ENCODE measurements around the gene LRP1.

Gene LRP1

GRCh38 chr12:57150400-57151000 lies 22.2 kb downstream of the LRP1 start:
- Histone ChIP-seq H3K9me3 (ENCODE audit: insufficient read depth, low read depth, low read length) (no peaks in the 10 kb centered on the region), H3K4me1 (ENCODE audit: insufficient read depth, low read length, poor library complexity, severe bottlenecking) (peaks cover 19% of the 10 kb centered on the region), H3K9me2 (replicated peaks; ENCODE audit: low read depth, low read length) (no peaks in the 10 kb centered on the region), H4K20me1 (ENCODE audit: insufficient read depth, low read length, poor library complexity, severe bottlenecking) (no peaks in the 10 kb centered on the region), H3K27me3 (ENCODE audit: insufficient read depth, low read length, poor library complexity, severe bottlenecking) (no peaks in the 10 kb centered on the region), H3F3A (ENCODE audit: low read depth) (no peaks in the 10 kb centered on the region), H2AFZ (ENCODE audit: low read length) (no peak overlapping the region), H3K4me2 (ENCODE audit: low read depth, low read length, poor library complexity, severe bottlenecking) (no peak overlapping the region), H3K9ac (ENCODE audit: low read depth, low read length, poor library complexity, severe bottlenecking) (no peak overlapping the region), H3K79me2 (ENCODE audit: insufficient read depth, low read length) (no peaks in the 10 kb centered on the region), H3K4me3 (ENCODE audit: low read length, poor library complexity, severe bottlenecking) (no peak overlapping the region), H3K36me3 (ENCODE audit: insufficient read depth, low read length) (no peaks in the 10 kb centered on the region)
- TF ChIP-seq EZH2phosphoT487 (IDR thresholded peaks at IDR 0.05; ENCODE audit: borderline replicate concordance) (no peak), CTCF (conservative IDR thresholded peaks at IDR 0.05; ENCODE audit: low read length) (no peak)

GRCh38 chr12:57151741-57152630 lies 23.7 kb downstream of the LRP1 start:
- Histone ChIP-seq H3K9me2 (replicated peaks; ENCODE audit: low read depth, low read length) (no peaks in the 10 kb centered on the region), H3K4me3 (ENCODE audit: low read length, poor library complexity, severe bottlenecking) (no peak overlapping the region), H3K36me3 (ENCODE audit: insufficient read depth, low read length) (no peaks in the 10 kb centered on the region), H3K4me1 (ENCODE audit: insufficient read depth, low read length, poor library complexity, severe bottlenecking) (peaks cover 9% of the 10 kb centered on the region), H3F3A (ENCODE audit: low read depth) (no peaks in the 10 kb centered on the region), H4K20me1 (ENCODE audit: insufficient read depth, low read length, poor library complexity, severe bottlenecking) (no peaks in the 10 kb centered on the region), H3K4me2 (ENCODE audit: low read depth, low read length, poor library complexity, severe bottlenecking) (no peak overlapping the region), H3K79me2 (ENCODE audit: insufficient read depth, low read length) (no peaks in the 10 kb centered on the region), H3K9ac (ENCODE audit: low read depth, low read length, poor library complexity, severe bottlenecking) (no peak overlapping the region), H2AFZ (ENCODE audit: low read length) (no peak overlapping the region), H3K27me3 (ENCODE audit: insufficient read depth, low read length, poor library complexity, severe bottlenecking) (no peaks in the 10 kb centered on the region), H3K9me3 (ENCODE audit: insufficient read depth, low read depth, low read length) (no peaks in the 10 kb centered on the region)
- TF ChIP-seq CTCF (conservative IDR thresholded peaks at IDR 0.05; ENCODE audit: low read length) (no peak), EZH2phosphoT487 (IDR thresholded peaks at IDR 0.05; ENCODE audit: borderline replicate concordance) (no peak)

GRCh38 chr12:57152639-57153038 lies 24.4 kb downstream of the LRP1 start:
- H3K27me3 ChIP-seq (ENCODE audit: insufficient read depth, low read length, poor library complexity, severe bottlenecking) = no peaks in the 10 kb centered on the region
- no peaks in the 10 kb centered on the region for H3K79me2 ChIP-seq (ENCODE audit: insufficient read depth, low read length)
- TF ChIP-seq EZH2phosphoT487 (IDR thresholded peaks at IDR 0.05; ENCODE audit: borderline replicate concordance) (no peak), CTCF (conservative IDR thresholded peaks at IDR 0.05; ENCODE audit: low read length) (no peak)
- H3K4me2 ChIP-seq (ENCODE audit: low read depth, low read length, poor library complexity, severe bottlenecking) = no peak overlapping the region
- no peak overlapping the region for H3K9ac ChIP-seq (ENCODE audit: low read depth, low read length, poor library complexity, severe bottlenecking)
- no peak overlapping the region for H2AFZ ChIP-seq (ENCODE audit: low read length)
- H3K4me3 ChIP-seq (ENCODE audit: low read length, poor library complexity, severe bottlenecking) = no peak overlapping the region
- no peaks in the 10 kb centered on the region for H3F3A ChIP-seq (ENCODE audit: low read depth)
- H3K36me3 ChIP-seq (ENCODE audit: insufficient read depth, low read length) = no peaks in the 10 kb centered on the region
- no peaks in the 10 kb centered on the region for H3K9me2 ChIP-seq (replicated peaks; ENCODE audit: low read depth, low read length)
- no peaks in the 10 kb centered on the region for H3K9me3 ChIP-seq (ENCODE audit: insufficient read depth, low read depth, low read length)
- no peaks in the 10 kb centered on the region for H4K20me1 ChIP-seq (ENCODE audit: insufficient read depth, low read length, poor library complexity, severe bottlenecking)
- peaks cover 5% of the 10 kb centered on the region for H3K4me1 ChIP-seq (ENCODE audit: insufficient read depth, low read length, poor library complexity, severe bottlenecking)

Measured in Loucy (cell line).